Upper lobe of right lung (tissue), 1 donor: ENCODE measurements around the gene AFAP1L2. TPM values are rescaled to one million over a fixed set of nuclear protein-coding genes. Genes with fewer than 3 reads are reported as not detected.
"Not testable (repeated sequence)": the region's sequence is repeated elsewhere in the genome, so short reads cannot be mapped to it uniquely, and the experiment has no call there.

Experiments used
- ATAC-seq: fragments of 200-7000 bp; cut with Tn5 transposase; one replicate; pipeline ENCODE4 v1.9.1; 2020; ENCODE audit warnings: mild to moderate bottlenecking, moderate library complexity
- DNase-seq: peaks from one replicate; pipeline ENCODE4 v3.0.0-alpha.2; 2020
- H3K27ac ChIP-seq: fragments of 200-600 bp; one replicate; pipeline ENCODE4 v1.8.0; 2022
- H3K27me3 ChIP-seq: fragments of 200-600 bp; one replicate; pipeline ENCODE4 v1.8.0; 2022; ENCODE audit warnings: mild to moderate bottlenecking
- H3K36me3 ChIP-seq: fragments of 200-600 bp; one replicate; pipeline ENCODE4 v1.8.0; 2022
- H3K4me1 ChIP-seq: fragments of 200-600 bp; one replicate; pipeline ENCODE4 v1.8.0; 2022
- H3K4me3 ChIP-seq: fragments of 200-600 bp; one replicate; pipeline ENCODE4 v1.8.0; 2022; ENCODE audit warnings: mild to moderate bottlenecking
- H3K9me3 ChIP-seq: fragments of 200-600 bp; one replicate; pipeline ENCODE4 v1.8.0; 2022
- intact Hi-C: fragments of 100-400 bp; cut with DNase I; formaldehyde crosslinking; loops from one replicate; pipeline ENCODE4 v1.11.0; 2022
- total RNA-seq: library from RNA; stranded (reverse); fragmentation: NEBNext Ultra II Directional; extraction: Animal tissue kit (Norgen Biotek cat#: 25700); gene quantifications from one replicate; pipeline ENCODE4 v1.2.1, GENCODE V29; 2021
- TF ChIP-seq, protein P1 (sequence below): fragments of 200-600 bp; IDR thresholded peaks from one replicate; pipeline ENCODE4 v1.8.0; 2022; ENCODE audit warnings: antibody characterized with exemption
- donor health status: DM: no; HTN: yes; CAD: no; lungs with severe emphysema.

Gene AFAP1L2
- total RNA-seq, 1 donor from 2014 or later: 10.1 TPM

DNA sequence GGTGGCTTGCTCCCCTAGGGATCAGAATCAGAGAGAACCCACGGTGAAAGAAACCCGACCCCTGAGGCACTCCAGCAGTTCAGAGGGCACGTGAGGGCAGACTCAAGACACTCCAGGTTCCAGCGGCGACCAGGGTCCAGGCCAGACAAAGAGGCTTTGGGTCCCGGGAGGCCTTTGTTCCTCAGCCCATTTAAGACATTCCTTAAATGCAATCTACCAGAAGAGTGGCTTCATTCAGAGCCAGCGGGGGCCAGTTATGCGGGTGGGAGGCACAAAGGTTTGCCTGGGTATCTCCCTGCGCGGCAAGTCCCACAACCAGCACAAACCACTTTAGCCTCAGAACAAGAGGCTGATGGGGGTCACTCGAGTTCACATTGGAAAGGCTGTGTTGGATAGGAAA lies 53.6 kb downstream of the AFAP1L2 start:
- intact Hi-C loops: no loop called here
- no peak for DNase-seq
- TF ChIP-seq, protein P1, sequence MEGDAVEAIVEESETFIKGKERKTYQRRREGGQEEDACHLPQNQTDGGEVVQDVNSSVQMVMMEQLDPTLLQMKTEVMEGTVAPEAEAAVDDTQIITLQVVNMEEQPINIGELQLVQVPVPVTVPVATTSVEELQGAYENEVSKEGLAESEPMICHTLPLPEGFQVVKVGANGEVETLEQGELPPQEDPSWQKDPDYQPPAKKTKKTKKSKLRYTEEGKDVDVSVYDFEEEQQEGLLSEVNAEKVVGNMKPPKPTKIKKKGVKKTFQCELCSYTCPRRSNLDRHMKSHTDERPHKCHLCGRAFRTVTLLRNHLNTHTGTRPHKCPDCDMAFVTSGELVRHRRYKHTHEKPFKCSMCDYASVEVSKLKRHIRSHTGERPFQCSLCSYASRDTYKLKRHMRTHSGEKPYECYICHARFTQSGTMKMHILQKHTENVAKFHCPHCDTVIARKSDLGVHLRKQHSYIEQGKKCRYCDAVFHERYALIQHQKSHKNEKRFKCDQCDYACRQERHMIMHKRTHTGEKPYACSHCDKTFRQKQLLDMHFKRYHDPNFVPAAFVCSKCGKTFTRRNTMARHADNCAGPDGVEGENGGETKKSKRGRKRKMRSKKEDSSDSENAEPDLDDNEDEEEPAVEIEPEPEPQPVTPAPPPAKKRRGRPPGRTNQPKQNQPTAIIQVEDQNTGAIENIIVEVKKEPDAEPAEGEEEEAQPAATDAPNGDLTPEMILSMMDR: no peak

DNA sequence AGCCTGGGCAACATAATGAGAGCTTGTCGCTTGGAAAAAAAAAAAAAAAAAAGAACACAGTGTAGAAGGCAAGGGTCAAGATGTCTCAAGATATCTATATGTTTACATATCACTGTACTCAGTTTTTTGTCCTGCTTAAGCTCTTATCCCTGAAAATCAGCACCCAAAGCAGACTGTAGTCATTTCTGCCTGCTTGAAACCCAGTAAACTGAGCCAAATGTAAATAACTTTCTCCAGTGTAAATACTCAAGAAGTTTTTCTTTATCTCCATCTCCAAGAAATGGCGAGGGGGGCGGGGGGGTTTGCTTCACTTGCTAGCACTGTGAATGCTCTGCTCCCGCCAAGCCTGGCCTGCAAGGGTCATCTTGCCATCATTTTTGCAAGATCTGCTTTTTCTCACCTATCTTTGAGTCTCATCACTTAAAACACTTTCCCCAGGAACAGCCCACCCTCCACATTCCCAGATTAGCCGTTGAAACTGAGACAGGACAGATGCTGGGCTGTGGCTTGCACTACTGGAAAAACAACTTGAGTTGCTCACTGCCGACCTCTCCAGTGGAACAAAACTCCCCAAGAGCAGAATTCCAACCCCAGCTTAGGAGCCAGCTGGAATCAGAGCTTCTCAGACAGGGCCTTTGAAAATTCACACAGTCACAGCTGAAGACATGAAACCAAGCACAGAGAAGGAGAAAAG lies 54.6 kb downstream of the AFAP1L2 start:
- ATAC-seq (peak; percentile 33), DNase-seq (no peak)
- Histone ChIP-seq H3K4me1 (no peaks in the 10 kb centered on the region), H3K27ac (no peak overlapping the region), H3K36me3 (no peaks in the 10 kb centered on the region), H3K27me3 (no peaks in the 10 kb centered on the region), H3K4me3 (no peak overlapping the region), H3K9me3 (no peaks in the 10 kb centered on the region)
- TF ChIP-seq, protein P1: no peak
- intact Hi-C loops: no loop called here

More for the DNA sequence above, 53.6 kb downstream of the AFAP1L2 start:
- H3K27ac ChIP-seq: no peak overlapping the region
- no peaks in the 10 kb centered on the region for H3K36me3 ChIP-seq
- H3K4me3 ChIP-seq: no peak overlapping the region
- no peaks in the 10 kb centered on the region for H3K27me3 ChIP-seq
- H3K4me1 ChIP-seq: no peaks in the 10 kb centered on the region
- H3K9me3 ChIP-seq: no peaks in the 10 kb centered on the region
- no peak for ATAC-seq

DNA sequence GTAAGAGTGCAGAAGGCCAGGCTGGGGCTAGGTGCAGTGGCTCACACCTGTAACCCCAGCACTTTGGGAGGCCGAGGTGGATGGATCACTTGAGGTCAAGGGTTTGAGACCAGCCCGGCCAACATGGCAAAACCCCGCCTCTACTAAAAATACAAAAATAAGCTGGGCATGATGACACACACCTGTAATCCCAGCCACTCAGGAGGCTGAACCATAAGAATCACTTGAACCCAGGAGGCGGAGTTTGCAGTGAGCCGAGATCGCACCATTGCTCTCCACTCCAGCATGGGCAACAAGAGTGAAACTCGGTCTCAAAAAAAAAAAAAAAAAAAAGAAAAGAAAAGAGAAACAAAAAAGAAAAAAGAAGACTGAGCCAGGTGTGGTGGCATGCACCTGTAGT lies 55.2 kb downstream of the AFAP1L2 start:
- H3K4me3 ChIP-seq, H3K9me3 ChIP-seq, H3K4me1 ChIP-seq, H3K36me3 ChIP-seq, intact Hi-C loops, ATAC-seq, H3K27ac ChIP-seq, H3K27me3 ChIP-seq, DNase-seq: not testable (repeated sequence)

DNA sequence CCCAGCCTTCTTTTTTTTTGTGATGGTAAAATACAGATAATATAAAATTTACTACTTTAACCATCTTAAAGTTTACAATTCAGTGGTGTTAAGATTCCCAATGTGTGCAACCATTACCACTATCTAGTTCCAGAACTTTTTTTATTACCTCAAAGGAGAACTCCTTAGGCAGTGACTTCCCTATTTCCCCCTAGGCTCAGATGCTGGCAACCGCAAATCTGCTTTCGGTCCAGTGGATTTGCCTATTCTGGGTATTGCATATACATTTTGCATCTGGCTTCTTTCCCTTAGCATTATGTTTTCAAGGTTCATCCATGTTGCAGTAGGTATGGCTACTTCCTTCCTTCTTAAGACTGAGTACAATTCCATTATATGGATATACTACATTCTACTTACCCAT lies 56.5 kb downstream of the AFAP1L2 start:
- no peaks in the 10 kb centered on the region for H3K4me1 ChIP-seq
- ATAC-seq: no peak
- TF ChIP-seq, protein P1: no peak
- H3K27me3 ChIP-seq: no peaks in the 10 kb centered on the region
- H3K9me3 ChIP-seq: no peaks in the 10 kb centered on the region
- intact Hi-C loops: no loop called here
- no peak overlapping the region for H3K27ac ChIP-seq
- DNase-seq: no peak
- H3K36me3 ChIP-seq: no peaks in the 10 kb centered on the region
- H3K4me3 ChIP-seq: no peak overlapping the region

DNA sequence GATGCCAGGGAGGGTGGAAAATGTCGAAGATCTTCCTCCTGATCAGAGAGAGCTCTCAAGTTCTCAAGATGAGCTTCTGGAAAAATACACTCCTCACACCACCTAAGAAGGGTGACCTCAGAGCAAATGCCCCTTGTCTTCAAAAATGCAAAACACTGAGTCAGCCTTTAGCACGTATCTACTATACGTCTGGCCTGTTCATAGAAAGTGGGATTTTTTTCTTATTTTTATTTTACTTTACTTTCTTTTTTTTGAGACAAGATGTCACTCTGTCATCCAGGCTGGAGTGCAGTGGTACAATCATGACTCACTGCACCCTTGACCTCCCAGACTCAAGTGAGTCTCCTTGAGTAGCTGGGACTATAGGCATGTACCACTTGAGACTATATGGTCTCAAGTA lies 57.1 kb downstream of the AFAP1L2 start:
- H3K27me3 ChIP-seq: no peaks in the 10 kb centered on the region
- no peaks in the 10 kb centered on the region for H3K9me3 ChIP-seq
- H3K4me1 ChIP-seq: no peaks in the 10 kb centered on the region
- ATAC-seq: no peak
- intact Hi-C loops: no loop called here
- H3K27ac ChIP-seq: no peak overlapping the region
- no peak overlapping the region for H3K4me3 ChIP-seq
- no peak for DNase-seq
- no peaks in the 10 kb centered on the region for H3K36me3 ChIP-seq
- TF ChIP-seq, protein P1: no peak

DNA sequence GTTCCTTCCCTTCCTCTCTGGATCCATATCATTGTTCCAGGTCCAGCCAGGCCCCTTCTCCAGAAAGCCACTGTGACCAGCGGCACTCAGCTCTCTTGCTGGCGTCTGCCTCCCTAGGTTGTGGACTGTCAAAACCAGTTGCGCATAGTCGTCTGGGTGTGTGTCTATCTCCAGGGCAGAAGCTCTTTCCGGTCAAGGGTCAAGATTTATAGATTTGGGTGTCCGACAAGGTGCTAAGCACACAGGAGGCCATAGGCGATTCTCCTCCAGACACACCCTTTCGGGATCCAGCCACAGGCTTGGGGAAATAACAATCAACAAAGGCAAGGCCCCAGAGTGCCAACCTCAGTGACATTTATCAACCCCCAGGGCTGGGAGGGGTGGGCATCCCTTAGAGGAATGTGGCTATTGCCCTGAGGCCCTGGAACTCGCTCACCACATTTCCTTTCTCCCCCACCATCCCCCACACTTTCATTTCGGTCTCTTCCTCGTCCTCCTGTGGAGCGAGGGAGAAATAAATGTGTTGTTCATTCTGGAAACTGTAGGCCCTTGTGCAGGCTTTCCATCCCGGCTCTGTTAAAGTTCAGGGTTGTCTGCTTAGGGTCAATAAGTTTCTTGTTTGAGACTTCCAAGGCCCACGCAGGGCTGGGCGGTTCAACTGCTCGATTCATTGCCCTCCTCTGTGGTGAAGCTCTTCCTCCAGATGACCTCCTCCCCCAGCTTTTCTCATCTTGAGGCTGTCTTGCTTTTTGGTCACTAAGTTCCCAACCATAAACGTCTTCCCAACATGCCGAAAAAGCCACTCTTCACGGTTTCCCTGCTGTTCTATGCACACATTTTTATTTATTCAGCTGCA lies 57.9 kb downstream of the AFAP1L2 start:
- intact Hi-C loops: no loop called here
- Histone ChIP-seq H3K4me3 (no peak overlapping the region), H3K9me3 (no peaks in the 10 kb centered on the region), H3K4me1 (no peaks in the 10 kb centered on the region), H3K27me3 (no peaks in the 10 kb centered on the region), H3K27ac (no peak overlapping the region), H3K36me3 (no peaks in the 10 kb centered on the region)
- TF ChIP-seq, protein P1: no peak
- no peak for DNase-seq
- ATAC-seq: no peak
